H54 (cell line): ENCODE results near the gene ERCC5.

ENCODE experiments used
- DNase-seq: peaks from one replicate; pipeline ENCODE4 v3.0.0; 2011; ENCODE audit warnings: low spot score, mixed read lengths; ENCODE audit not compliant: insufficient read length
- FAIRE-seq: peaks from 3 replicates; lab custom pipeline; 2011; peaks lifted over from hg19 to GRCh38; lab: Jason Lieb, UNC
- POLR2A ChIP-seq: IDR thresholded peaks from 2 replicates; pipeline ENCODE4 v1.6.1; 2011; ENCODE audit warnings: low read depth, mild to moderate bottlenecking, low read length

The ERCC5 gene

DNA sequence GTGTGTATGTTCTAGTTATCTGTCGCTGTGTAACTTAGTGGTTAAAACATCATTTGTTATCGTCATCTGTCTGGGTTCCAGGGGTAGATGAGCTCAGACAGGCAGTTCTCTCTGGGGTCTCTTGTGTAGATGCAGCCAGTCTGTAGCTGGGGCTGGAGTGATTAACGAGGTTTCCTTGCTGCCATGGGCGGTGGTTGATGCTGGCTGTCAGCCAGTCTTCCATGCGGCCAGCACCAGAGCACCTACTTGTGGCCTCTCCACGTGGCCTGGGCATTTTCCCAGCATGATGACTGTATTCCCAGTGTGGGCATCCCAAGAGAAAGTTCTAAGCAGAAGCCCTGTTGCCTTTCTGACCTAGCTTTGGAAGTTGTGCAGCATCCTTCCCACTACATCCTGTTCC is 10.7 kb downstream of the ERCC5 start:
- DNase-seq (no peak), FAIRE-seq (peak; percentile 83)
- TF ChIP-seq POLR2A, result no peak

- DNase-seq, result no peak
- FAIRE-seq, result peak; percentile 83
- TF ChIP-seq POLR2A, result no peak
These were observed 16.9 kb downstream of the ERCC5 start for GRCh38 chr13:102862624-102863210.

DNA sequence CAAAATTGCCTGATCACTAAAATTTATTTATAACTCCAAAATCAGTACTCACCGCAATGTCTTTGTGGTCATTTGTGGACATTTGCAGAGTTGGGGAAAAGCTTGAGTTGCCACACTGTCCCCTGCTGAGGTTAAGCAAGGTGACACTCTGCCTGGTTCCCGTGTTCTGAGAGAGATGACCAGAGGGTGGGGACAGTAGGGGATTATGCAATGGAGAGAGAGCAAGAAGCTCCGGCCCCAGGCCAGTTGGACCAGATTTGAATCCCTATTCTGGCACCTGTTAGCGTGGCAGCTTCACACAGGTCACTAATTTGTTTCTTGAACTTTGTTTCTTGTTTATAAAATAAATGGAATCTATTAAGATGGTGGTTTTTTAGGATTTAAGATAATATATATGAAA is 17.8 kb downstream of the ERCC5 start:
- no peak for TF ChIP-seq POLR2A
- DNase-seq (no peak), FAIRE-seq (no peak)

GRCh38 chr13:102868366-102868936 is 22.6 kb downstream of the ERCC5 start:
- peak; percentile 86 for FAIRE-seq
- TF ChIP-seq POLR2A, result no peak
- DNase-seq, result no peak

GRCh38 chr13:102869948-102870676 is 24.3 kb downstream of the ERCC5 start:
- TF ChIP-seq POLR2A, result no peak
- DNase-seq (no peak), FAIRE-seq (no peak)

DNA sequence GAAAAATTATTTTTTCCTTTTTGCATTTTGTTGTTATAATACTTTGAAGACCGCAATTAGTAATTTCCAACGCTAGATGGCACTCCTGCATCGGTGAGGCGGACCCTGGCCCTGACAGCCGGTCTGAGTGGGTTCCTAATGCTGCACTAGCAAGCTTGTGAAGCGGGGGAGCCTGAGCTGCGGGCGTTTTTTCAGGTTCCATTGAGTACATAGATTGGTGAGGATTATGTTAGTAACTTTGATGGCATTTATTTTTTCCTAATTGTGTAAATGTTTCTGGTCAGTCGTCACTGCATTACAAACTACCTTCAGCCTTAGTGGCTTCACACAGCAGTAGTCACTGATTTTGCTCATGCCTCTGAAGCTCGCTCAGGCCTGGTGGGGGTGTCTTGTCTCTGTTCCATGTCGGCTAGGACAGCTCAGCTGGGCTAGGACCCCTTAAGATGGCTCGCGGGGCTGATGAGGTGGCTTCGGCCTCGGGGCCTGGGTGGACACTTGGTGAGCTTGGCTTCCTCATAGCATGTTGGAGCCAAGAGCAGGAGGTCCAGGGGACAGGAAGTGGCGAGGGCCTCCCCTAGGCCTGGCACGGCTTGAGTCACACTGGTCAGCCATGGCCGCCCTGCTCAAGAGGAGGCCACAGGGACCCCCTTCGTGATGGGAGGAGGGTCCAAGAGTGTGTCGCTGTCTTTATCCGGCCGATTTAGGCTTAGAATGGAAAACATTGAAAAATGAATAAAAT is 25.0 kb downstream of the ERCC5 start:
- DNase-seq (peak; percentile 38), FAIRE-seq (peak; percentile 97)
- TF ChIP-seq POLR2A, result no peak

- DNase-seq (no peak), FAIRE-seq (peak; percentile 90)
- TF ChIP-seq POLR2A, result no peak
These were observed 26.3 kb downstream of the ERCC5 start for GRCh38 chr13:102872131-102872530.

- TF ChIP-seq POLR2A, result no peak
- no peak for DNase-seq
- FAIRE-seq, result peak; percentile 23
These were observed 26.7 kb downstream of the ERCC5 start for GRCh38 chr13:102872531-102872930.

DNA sequence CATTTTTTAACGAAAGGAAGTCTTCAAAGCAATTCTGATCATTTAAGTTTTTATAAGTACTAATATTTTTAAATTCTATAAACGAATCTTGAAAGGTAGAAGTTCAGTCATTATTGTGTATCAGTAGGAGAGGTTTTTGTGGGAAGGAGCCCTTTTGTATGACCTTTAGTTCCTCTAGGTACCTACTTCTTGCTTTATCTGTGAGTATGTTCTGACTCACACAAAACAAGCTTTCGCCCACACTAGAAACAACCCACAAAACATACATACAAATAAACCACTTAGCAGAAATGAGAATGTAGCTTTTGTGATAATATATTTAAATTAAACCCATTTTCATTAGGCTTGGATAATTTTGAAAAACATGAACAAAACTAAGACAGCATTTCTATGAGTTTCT is 27.8 kb downstream of the ERCC5 start:
- peak; percentile 75 for FAIRE-seq
- DNase-seq, result no peak
- no peak for TF ChIP-seq POLR2A

DNA sequence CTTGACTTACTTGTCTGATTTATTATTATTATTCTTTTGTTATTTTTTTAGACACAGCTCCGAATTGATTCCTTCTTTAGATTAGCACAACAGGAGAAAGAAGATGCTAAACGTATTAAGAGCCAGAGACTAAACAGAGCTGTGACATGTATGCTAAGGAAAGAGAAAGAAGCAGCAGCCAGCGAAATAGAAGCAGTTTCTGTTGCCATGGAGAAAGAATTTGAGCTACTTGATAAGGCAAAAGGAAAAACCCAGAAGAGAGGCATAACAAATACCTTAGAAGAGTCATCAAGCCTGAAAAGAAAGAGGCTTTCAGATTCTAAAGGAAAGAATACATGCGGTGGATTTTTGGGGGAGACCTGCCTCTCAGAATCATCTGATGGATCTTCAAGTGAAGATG is 29.4 kb downstream of the ERCC5 start:
- FAIRE-seq, result peak; percentile 74
- TF ChIP-seq POLR2A, result no peak
- DNase-seq, result no peak

- FAIRE-seq (peak; percentile 77), DNase-seq (no peak)
- TF ChIP-seq POLR2A, result no peak
These were observed 31.5 kb downstream of the ERCC5 start for GRCh38 chr13:102877303-102877702.

GRCh38 chr13:102878481-102878880 is 32.6 kb downstream of the ERCC5 start:
- no peak for DNase-seq
- peak; percentile 36 for FAIRE-seq
- no peak for TF ChIP-seq POLR2A

DNA sequence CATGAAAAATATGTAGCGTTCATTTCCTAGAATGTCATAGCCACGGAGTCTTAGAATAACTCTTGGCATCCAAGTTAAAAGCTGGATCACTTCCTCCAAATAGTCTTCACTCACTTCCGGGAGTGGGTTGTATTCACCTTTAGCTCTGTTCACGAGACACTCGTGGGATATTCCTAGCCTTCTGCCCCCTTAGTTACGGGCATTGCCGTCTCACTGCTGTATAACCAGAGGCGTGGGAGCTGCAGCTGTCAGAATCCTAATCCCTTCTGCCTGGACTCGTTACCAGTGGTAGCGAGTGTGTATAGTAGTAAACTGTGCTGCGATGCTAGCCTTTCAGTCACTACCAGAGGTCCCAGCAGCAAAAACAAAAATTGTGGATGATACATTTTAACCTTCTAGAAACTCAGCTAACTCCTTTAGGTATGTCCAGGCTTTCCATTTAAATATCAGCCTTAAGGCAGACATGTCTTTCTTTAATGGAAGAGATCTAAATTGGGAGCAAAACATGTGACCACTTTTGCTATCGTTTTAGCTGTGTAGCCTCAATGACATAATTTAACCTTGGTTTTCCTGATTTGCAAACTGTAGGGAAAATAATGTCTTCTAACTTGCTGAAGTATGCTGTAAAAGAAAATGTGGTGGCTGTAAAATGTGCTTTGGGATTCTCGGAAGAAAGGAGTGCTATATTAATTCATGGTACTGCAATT is 34.1 kb downstream of the ERCC5 start:
- no peak for DNase-seq
- peak; percentile 78 for FAIRE-seq

More for the DNA sequence above, 34.1 kb downstream of the ERCC5 start:
- TF ChIP-seq POLR2A, result no peak
